HepG2 (cell line): ENCODE results near the gene ARHGEF10L. TPM values are rescaled to one million over a fixed set of nuclear protein-coding genes. Genes with fewer than 3 reads are reported as not detected.

ENCODE experiments used
- ATAC-seq: fragments of 200-7000 bp; cut with Tn5 transposase; 3 replicates; pipeline ENCODE4 v1.9.1; 2020; ENCODE audit warnings: mild to moderate bottlenecking, moderate library complexity
- BruUV-seq: library from RNA; stranded (reverse); fragments of 400-500 nt; replicated peaks from 2 replicates; lab custom pipeline; 2021; lab: Mats Ljungman, UMichigan
- CTCF ChIA-PET: fragments of 300-600 bp; formaldehyde crosslinking; extraction: SDS; loops from one replicate; lab custom pipeline; 2021; ENCODE audit warnings: low total read pairs, inconsistent platforms, low intra/inter-chr PET ratio; lab: Yijun Ruan, JAX
- POLR2A ChIA-PET: fragments of 350-600 bp; sonication (Branson Sonifier 250); formaldehyde crosslinking; loops from one replicate; lab custom pipeline; 2020; ENCODE audit warnings: antibody characterized with exemption, inconsistent platforms; lab: Yijun Ruan, JAX
- DNase-seq: peaks from one replicate; pipeline ENCODE4 v3.0.0-alpha.2; 2015; ENCODE audit warnings: low spot score
- FAIRE-seq: peaks from 3 replicates; lab custom pipeline; 2011; peaks lifted over from hg19 to GRCh38; lab: Jason Lieb, UNC
- H2AFZ ChIP-seq: one replicate; pipeline ENCODE4 v1.6.1; 2011; ENCODE audit warnings: low read length, inconsistent platforms
- H3K27ac ChIP-seq: fragments of 300-600 bp; 3 replicates; pipeline ENCODE4 v1.8.0; 2011; ENCODE audit warnings: mixed run types, mild to moderate bottlenecking, mixed read lengths, low read length, inconsistent platforms; ENCODE audit not compliant: insufficient read depth; ENCODE audit errors: extremely low read length
- H3K27me3 ChIP-seq, 2 experiments: fragments of 200-600 bp in 1 of 2; 2 replicates in 1 of 2; 3 replicates in 1 of 2; pipeline versions ENCODE4 v1.6.0 to v1.8.0; 2011; ENCODE audit warnings: low read length in 2 of 2, mild to moderate bottlenecking in 2 of 2, moderate library complexity in 2 of 2, inconsistent platforms in 1 of 2; ENCODE audit not compliant: insufficient read depth in 2 of 2, control insufficient read depth in 1 of 2
- H3K36me3 ChIP-seq, 2 experiments: fragments of 200-600 bp in 1 of 2; replicated peaks in 1 of 2; 2 replicates in 1 of 2; 3 replicates in 1 of 2; pipeline versions ENCODE4 v1.5.1 to v1.8.0; 2011; ENCODE audit warnings: low read length in 2 of 2, inconsistent platforms in 1 of 2; ENCODE audit not compliant: insufficient read depth in 2 of 2, control insufficient read depth in 1 of 2
- H3K4me1 ChIP-seq: 2 replicates; pipeline ENCODE4 v1.5.1; 2012; ENCODE audit warnings: low read length, inconsistent platforms; ENCODE audit not compliant: insufficient read depth
- H3K4me2 ChIP-seq: 2 replicates; pipeline ENCODE4 v1.6.0; 2011; ENCODE audit warnings: low read depth, low read length, inconsistent platforms
- H3K4me3 ChIP-seq, 3 experiments: fragments of 200-600 bp in 1 of 3; sonication (generic), shearing (Covaris generic) in 1 of 3; replicated peaks in 1 of 3; 2 replicates each; pipeline ENCODE4 v1.5.1; 2011 to 2016; ENCODE audit warnings: low read length in 3 of 3, inconsistent platforms in 2 of 3, low read depth in 2 of 3, mild to moderate bottlenecking in 2 of 3, control low read depth in 1 of 3, mixed read lengths in 1 of 3; ENCODE audit not compliant: insufficient read depth in 1 of 3
- H3K79me2 ChIP-seq: one replicate; pipeline ENCODE4 v1.6.1; 2011; ENCODE audit warnings: low read length, inconsistent platforms; ENCODE audit not compliant: insufficient read depth
- H3K9ac ChIP-seq: 2 replicates; pipeline ENCODE4 v1.6.0; 2011; ENCODE audit warnings: mild to moderate bottlenecking, low read depth, low read length, inconsistent platforms; ENCODE audit not compliant: insufficient read depth
- H3K9me3 ChIP-seq: 2 replicates; pipeline ENCODE4 v1.5.1; 2012; ENCODE audit warnings: mild to moderate bottlenecking, low read length
- H4K20me1 ChIP-seq: 2 replicates; pipeline ENCODE4 v1.6.0; 2011; ENCODE audit warnings: inconsistent platforms, mild to moderate bottlenecking, low read length, moderate library complexity; ENCODE audit not compliant: insufficient read depth
- ARID4A ChIP-seq: sonication (generic); formaldehyde crosslinking; IDR thresholded peaks from 2 replicates; pipeline ENCODE4 v1.5.0; 2020; ENCODE audit warnings: mild to moderate bottlenecking, missing genetic modification reagents, borderline replicate concordance
- BORCS8-MEF2B ChIP-seq: sonication (generic); formaldehyde crosslinking; IDR thresholded peaks from 2 replicates; pipeline ENCODE4 v1.8.0; 2022; ENCODE audit warnings: mild to moderate bottlenecking, missing genetic modification reagents
- CEBPB ChIP-seq: IDR thresholded peaks from 2 replicates; pipeline ENCODE4 v1.6.1; 2011; ENCODE audit warnings: low read depth, low read length, improper control_type of control experiment, borderline replicate concordance
- CREBL2 ChIP-seq: sonication (generic); formaldehyde crosslinking; IDR thresholded peaks from 2 replicates; pipeline ENCODE4 v1.8.1; 2023; ENCODE audit warnings: missing genetic modification reagents, mild to moderate bottlenecking, borderline replicate concordance
- FOXJ3 ChIP-seq: sonication (generic); formaldehyde crosslinking; IDR thresholded peaks from 2 replicates; pipeline ENCODE4 v1.4.0; 2020; ENCODE audit warnings: missing genetic modification reagents, mild to moderate bottlenecking, borderline replicate concordance
- HMG20B ChIP-seq: conservative IDR thresholded peaks from 2 replicates; pipeline ENCODE4 v1.6.1; 2016; ENCODE audit warnings: missing genetic modification reagents, missing compliant biosample characterization
- MZF1 ChIP-seq: sonication (generic); formaldehyde crosslinking; IDR thresholded peaks from 2 replicates; pipeline ENCODE4 v1.8.1; 2023; ENCODE audit warnings: mild to moderate bottlenecking, missing genetic modification reagents, borderline replicate concordance
- NR3C1 ChIP-seq: sonication (generic); formaldehyde crosslinking; IDR thresholded peaks from 2 replicates; pipeline ENCODE4 v1.4.0; 2020; ENCODE audit warnings: missing genetic modification reagents
- SMAD1 ChIP-seq: sonication (generic); formaldehyde crosslinking; IDR thresholded peaks from 2 replicates; pipeline ENCODE4 v1.4.0; 2020; ENCODE audit warnings: missing genetic modification reagents, low read depth, mild to moderate bottlenecking, borderline replicate concordance
- ZBTB26 ChIP-seq: IDR thresholded peaks from 2 replicates; pipeline ENCODE4 v1.6.1; 2016; ENCODE audit warnings: missing compliant biosample characterization, missing genetic modification reagents, borderline replicate concordance
- ZNF230 ChIP-seq: sonication (generic); formaldehyde crosslinking; IDR thresholded peaks from 2 replicates; pipeline ENCODE4 v1.4.0; 2020; ENCODE audit warnings: mild to moderate bottlenecking, missing genetic modification reagents
- ZNF441 ChIP-seq: sonication (generic); formaldehyde crosslinking; IDR thresholded peaks from 2 replicates; pipeline ENCODE4 v1.7.0; 2021; ENCODE audit warnings: missing genetic modification reagents, borderline replicate concordance
- ZNF607 ChIP-seq: sonication (generic); formaldehyde crosslinking; IDR thresholded peaks from 2 replicates; pipeline ENCODE4 v1.5.1; 2020; ENCODE audit warnings: missing genetic modification reagents, mild to moderate bottlenecking, borderline replicate concordance
- ZNF761 ChIP-seq: sonication (generic); formaldehyde crosslinking; conservative IDR thresholded peaks from 2 replicates; pipeline ENCODE4 v1.4.0; 2020; ENCODE audit warnings: mild to moderate bottlenecking, missing genetic modification reagents
- ZNF800 ChIP-seq: sonication (generic); formaldehyde crosslinking; IDR thresholded peaks from 2 replicates; pipeline ENCODE4 v1.4.0; 2020; ENCODE audit warnings: missing genetic modification reagents
- WGBS: methylation state at CpG from one replicate; pipeline ENCODE4 v1.1.6; 2017; ENCODE audit warnings: low lambda C conversion rate; 5-methylcytosine and 5-hydroxymethylcytosine counted together
- in situ Hi-C: cut with HindIII; loops from 2 replicates; pipeline ENCODE4 v1.10.0; 2017; ENCODE audit warnings: low pct_unique_long_range_greater_than_20kb; ENCODE audit not compliant: extremely low pct_ligation_motif_present
- intact Hi-C: fragments of 100-400 bp; cut with micrococcal nuclease; formaldehyde crosslinking; loops from one replicate; pipeline ENCODE4 v1.10.0; 2022; ENCODE audit not compliant: unreplicated experiment
- polyA plus RNA-seq, 8 experiments: library from polyadenylated mRNA; depleted of rRNA in 3 of 8; stranded (reverse) in 7 of 8; unstranded in 1 of 8; fragments of >200 nt; fragmentation: Illumina TruSeq in 4 of 8; extraction: Trizol in 4 of 8; gene quantifications; 2 replicates each; pipeline versions ENCODE4 v1.2.1 to v1.2.3, GENCODE V29; 2011 to 2016; ENCODE audit warnings: low read depth in 4 of 8, missing spikeins in 1 of 8, mixed read lengths in 1 of 8; ENCODE audit not compliant: insufficient read depth in 1 of 8
- total RNA-seq, 5 experiments: library from RNA; depleted of rRNA; stranded (reverse); fragments of >200 nt; fragmentation: Illumina TruSeq; extraction: Trizol; gene quantifications; 2 replicates each; pipeline ENCODE4 v1.2.3, GENCODE V29; 2016; ENCODE audit warnings: low read depth in 1 of 5

The ARHGEF10L gene
- total and polyA plus RNA-seq, 2 of the 13 experiments (the other 11 are each of a cell fraction or from before 2014, with no cell fraction given) = 46.5 to 78.3 TPM

GRCh38 chr1:17514776-17515175 is 24.7 kb upstream of the ARHGEF10L start:
- POLR2A ChIA-PET = no interaction called here
- no peaks in the 10 kb centered on the region; a peak in 1 of 5 replicates for H3K27me3 ChIP-seq
- no TSS peak for BruUV-seq
- H3K36me3 ChIP-seq = no peaks in the 10 kb centered on the region
- DNase-seq = no peak
- no peaks in the 10 kb centered on the region for H4K20me1 ChIP-seq
- H3K79me2 ChIP-seq = no peaks in the 10 kb centered on the region
- H2AFZ ChIP-seq = no peak overlapping the region
- H3K4me3 ChIP-seq = no peak overlapping the region
- intact Hi-C loops = no loop called here
- no peak for TF ChIP-seq ARID4A (CRISPR knock-in tag)
- TF ChIP-seq CREBL2 (CRISPR knock-in tag) = no peak
- TF ChIP-seq ZNF607 = no peak
- TF ChIP-seq MZF1 (CRISPR knock-in tag) = no peak
- TF ChIP-seq ZNF230 (CRISPR knock-in tag) = no peak
- no peak for TF ChIP-seq ZNF800
- no peak for TF ChIP-seq NR3C1
- no peak for TF ChIP-seq CEBPB
- no peak for TF ChIP-seq FOXJ3 (CRISPR knock-in tag)
- TF ChIP-seq BORCS8-MEF2B = no peak
- no peak for TF ChIP-seq ZNF441 (CRISPR knock-in tag)
- no peak for TF ChIP-seq ZBTB26
- TF ChIP-seq ZNF761 (CRISPR knock-in tag) = no peak
- TF ChIP-seq SMAD1 (CRISPR knock-in tag) = no peak
- no peak for TF ChIP-seq HMG20B (CRISPR knock-in tag)
- TF ChIP-seq, all 625 proteins: peak for 0
- no peak for ATAC-seq
- in situ Hi-C loops = no loop called here
- H3K4me2 ChIP-seq = no peak overlapping the region
- CTCF ChIA-PET = no interaction called here
- H3K27ac ChIP-seq = no peak overlapping the region
- FAIRE-seq = no peak
- 82% methylated on average over 9 of the region's 10 CpGs for WGBS
- no peaks in the 10 kb centered on the region for H3K9me3 ChIP-seq
- H3K4me1 ChIP-seq = peaks cover 22% of the 10 kb centered on the region
- H3K9ac ChIP-seq = no peak overlapping the region
